Neuron (in vitro differentiated cells): Measurements from ENCODE around the gene TMEM236.

Source experiments
- H2AFZ ChIP-seq: one replicate; pipeline ENCODE4 v1.6.1; 2013; ENCODE audit warnings: low read depth, mild to moderate bottlenecking, inconsistent platforms, low read length, moderate library complexity
- H3K27me3 ChIP-seq: one replicate; pipeline ENCODE4 v1.6.1; 2013; ENCODE audit warnings: low read length; ENCODE audit not compliant: insufficient read depth
- H3K36me3 ChIP-seq: one replicate; pipeline ENCODE4 v1.6.1; 2013; ENCODE audit warnings: low read length; ENCODE audit not compliant: insufficient read depth
- H3K4me1 ChIP-seq: one replicate; pipeline ENCODE4 v1.6.1; 2013; ENCODE audit warnings: low read length; ENCODE audit not compliant: insufficient read depth
- H3K4me3 ChIP-seq: 2 replicates; pipeline ENCODE4 v1.5.1; 2013; ENCODE audit warnings: mild to moderate bottlenecking, low read length, moderate library complexity
- H3K9me3 ChIP-seq: one replicate; pipeline ENCODE4 v1.6.1; 2013; ENCODE audit warnings: low read length

Gene TMEM236

GRCh38 chr10:17756557-17757217 lies 4.7 kb downstream of the TMEM236 start:
- Histone ChIP-seq H3K36me3 (no peaks in the 10 kb centered on the region), H3K9me3 (no peaks in the 10 kb centered on the region), H3K27me3 (no peaks in the 10 kb centered on the region), H3K4me1 (no peaks in the 10 kb centered on the region), H3K4me3 (no peak overlapping the region), H2AFZ (no peak overlapping the region)

DNA sequence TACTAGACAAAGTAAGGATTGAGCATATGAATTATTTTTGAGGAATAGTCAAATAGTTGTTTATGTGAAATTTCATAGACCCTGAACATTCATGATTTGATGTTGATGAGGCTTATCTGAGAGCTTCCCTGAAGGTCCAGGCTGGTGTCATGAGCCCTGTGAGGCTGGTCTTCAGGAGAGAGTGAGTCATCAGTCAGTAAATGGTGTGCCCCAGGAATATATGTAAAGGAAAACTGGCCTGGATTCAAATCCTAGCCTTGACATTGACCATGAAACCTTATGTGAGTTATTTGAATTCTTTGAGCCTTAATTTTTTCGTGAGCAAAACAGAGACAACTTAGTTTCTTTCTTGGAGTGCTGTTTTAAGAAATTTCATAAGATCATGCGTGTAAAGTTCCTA lies 6.2 kb downstream of the TMEM236 start:
- no peaks in the 10 kb centered on the region for H3K4me1 ChIP-seq
- H2AFZ ChIP-seq: no peak overlapping the region
- no peaks in the 10 kb centered on the region for H3K9me3 ChIP-seq
- H3K4me3 ChIP-seq: no peak overlapping the region
- H3K36me3 ChIP-seq: no peaks in the 10 kb centered on the region
- no peaks in the 10 kb centered on the region for H3K27me3 ChIP-seq

- no peak overlapping the region for H3K4me3 ChIP-seq
- H3K36me3 ChIP-seq: no peaks in the 10 kb centered on the region
- no peaks in the 10 kb centered on the region for H3K27me3 ChIP-seq
Observed at GRCh38 chr10:17758896-17759295, 6.9 kb downstream of the TMEM236 start.

GRCh38 chr10:17764142-17764541 lies 12.1 kb downstream of the TMEM236 start:
- Histone ChIP-seq H3K4me1 (no peaks in the 10 kb centered on the region), H3K36me3 (no peaks in the 10 kb centered on the region), H3K27me3 (peaks cover 4% of the 10 kb centered on the region), H3K4me3 (no peak overlapping the region), H2AFZ (no peak overlapping the region), H3K9me3 (no peaks in the 10 kb centered on the region)

More at GRCh38 chr10:17758896-17759295, 6.9 kb downstream of the TMEM236 start:
- Histone ChIP-seq H2AFZ (no peak overlapping the region), H3K9me3 (no peaks in the 10 kb centered on the region), H3K4me1 (no peaks in the 10 kb centered on the region)

- no peaks in the 10 kb centered on the region for H3K9me3 ChIP-seq
- H3K4me1 ChIP-seq: no peaks in the 10 kb centered on the region
- no peaks in the 10 kb centered on the region for H3K36me3 ChIP-seq
- peaks cover 4% of the 10 kb centered on the region for H3K27me3 ChIP-seq
- no peak overlapping the region for H2AFZ ChIP-seq
- H3K4me3 ChIP-seq: no peak overlapping the region
Observed at GRCh38 chr10:17765602-17766001, 13.6 kb downstream of the TMEM236 start.

GRCh38 chr10:17766731-17767130 lies 14.7 kb downstream of the TMEM236 start:
- no peak overlapping the region for H2AFZ ChIP-seq
- H3K27me3 ChIP-seq: peaks cover 4% of the 10 kb centered on the region
- no peak overlapping the region for H3K4me3 ChIP-seq
- no peaks in the 10 kb centered on the region for H3K36me3 ChIP-seq
- H3K9me3 ChIP-seq: no peaks in the 10 kb centered on the region
- H3K4me1 ChIP-seq: no peaks in the 10 kb centered on the region

- H3K27me3 ChIP-seq: peaks cover 4% of the 10 kb centered on the region
- H3K4me1 ChIP-seq: no peaks in the 10 kb centered on the region
- no peaks in the 10 kb centered on the region for H3K9me3 ChIP-seq
- H2AFZ ChIP-seq: no peak overlapping the region
- H3K4me3 ChIP-seq: no peak overlapping the region
- no peaks in the 10 kb centered on the region for H3K36me3 ChIP-seq
Observed at GRCh38 chr10:17768496-17768895, 16.5 kb downstream of the TMEM236 start.

DNA sequence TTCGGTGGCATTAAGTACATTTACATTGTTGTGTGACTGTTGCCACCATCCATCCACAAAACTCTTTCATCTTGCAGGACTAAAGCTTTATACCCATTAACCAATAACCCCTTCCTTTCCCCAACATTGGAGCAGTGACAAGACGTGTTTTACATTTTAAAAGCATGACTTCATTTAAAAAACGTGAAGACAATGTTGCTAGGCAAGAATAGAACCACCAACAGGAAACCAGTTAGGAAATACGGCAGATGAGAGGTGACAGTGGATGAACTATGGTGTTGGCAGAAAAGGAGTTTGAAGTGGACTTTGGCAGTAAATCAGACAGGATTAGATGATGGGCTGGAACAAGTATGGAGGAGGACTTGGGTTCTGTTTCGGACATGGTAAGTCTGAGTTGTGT lies 17.0 kb downstream of the TMEM236 start:
- Histone ChIP-seq H3K4me3 (no peak overlapping the region), H2AFZ (no peak overlapping the region), H3K9me3 (no peaks in the 10 kb centered on the region), H3K36me3 (no peaks in the 10 kb centered on the region), H3K4me1 (no peaks in the 10 kb centered on the region), H3K27me3 (peaks cover 4% of the 10 kb centered on the region)

GRCh38 chr10:17771017-17771416 lies 19.0 kb downstream of the TMEM236 start:
- no peaks in the 10 kb centered on the region for H3K9me3 ChIP-seq
- no peaks in the 10 kb centered on the region for H3K27me3 ChIP-seq
- no peaks in the 10 kb centered on the region for H3K4me1 ChIP-seq
- H2AFZ ChIP-seq: no peak overlapping the region
- H3K36me3 ChIP-seq: no peaks in the 10 kb centered on the region
- H3K4me3 ChIP-seq: no peak overlapping the region

GRCh38 chr10:17779784-17780183 lies 27.8 kb downstream of the TMEM236 start:
- no peaks in the 10 kb centered on the region for H3K36me3 ChIP-seq
- H2AFZ ChIP-seq: no peak overlapping the region
- H3K9me3 ChIP-seq: no peaks in the 10 kb centered on the region
- H3K27me3 ChIP-seq: no peaks in the 10 kb centered on the region
- H3K4me3 ChIP-seq: no peak overlapping the region
- H3K4me1 ChIP-seq: no peaks in the 10 kb centered on the region

- Histone ChIP-seq H3K4me3 (no peak overlapping the region), H3K4me1 (no peaks in the 10 kb centered on the region), H3K36me3 (no peaks in the 10 kb centered on the region), H3K9me3 (no peaks in the 10 kb centered on the region), H2AFZ (no peak overlapping the region), H3K27me3 (no peaks in the 10 kb centered on the region)
Observed at GRCh38 chr10:17780727-17781126, 28.7 kb downstream of the TMEM236 start.

DNA sequence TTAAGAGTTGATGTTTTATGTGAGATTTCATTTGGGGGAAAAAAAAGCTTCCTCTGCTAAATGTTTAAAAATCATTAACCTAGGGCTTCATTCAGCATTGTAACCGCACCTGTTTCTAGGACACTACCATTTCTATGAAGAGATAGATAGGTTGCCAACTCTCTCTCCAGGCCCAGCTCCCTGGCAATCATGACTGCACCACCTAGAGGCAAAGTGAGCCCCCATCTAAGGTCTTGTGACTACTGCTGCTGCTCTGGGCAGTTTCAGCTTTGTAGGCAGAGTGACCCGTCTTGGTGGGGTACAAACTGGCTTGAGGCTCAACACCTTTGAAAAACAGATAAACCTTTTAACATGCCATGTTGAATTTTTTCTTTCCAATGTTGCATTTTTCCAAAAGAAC lies 29.9 kb downstream of the TMEM236 start:
- Histone ChIP-seq H3K36me3 (no peaks in the 10 kb centered on the region), H3K4me3 (no peak overlapping the region), H3K9me3 (no peaks in the 10 kb centered on the region), H2AFZ (no peak overlapping the region), H3K27me3 (no peaks in the 10 kb centered on the region), H3K4me1 (no peaks in the 10 kb centered on the region)

GRCh38 chr10:17782921-17783665 lies 31.1 kb downstream of the TMEM236 start:
- Histone ChIP-seq H3K36me3 (no peaks in the 10 kb centered on the region), H3K27me3 (no peaks in the 10 kb centered on the region), H3K9me3 (no peaks in the 10 kb centered on the region), H3K4me1 (peaks cover 9% of the 10 kb centered on the region), H2AFZ (no peak overlapping the region), H3K4me3 (no peak overlapping the region)
